GM19372 (cell line): ENCODE data around the gene KCNH4.
"Not testable (repeated sequence)": the region's sequence is repeated elsewhere in the genome, so short reads cannot be mapped to it uniquely, and the experiment has no call there.

Source experiments
- ATAC-seq: cut with Tn5 transposase; IDR thresholded peaks from one replicate; pipeline ENCODE4 v1.9.1; 2021; ENCODE audit warnings: mild to moderate bottlenecking, low read depth, moderate library complexity; ENCODE audit not compliant: unreplicated experiment

Gene KCNH4

DNA sequence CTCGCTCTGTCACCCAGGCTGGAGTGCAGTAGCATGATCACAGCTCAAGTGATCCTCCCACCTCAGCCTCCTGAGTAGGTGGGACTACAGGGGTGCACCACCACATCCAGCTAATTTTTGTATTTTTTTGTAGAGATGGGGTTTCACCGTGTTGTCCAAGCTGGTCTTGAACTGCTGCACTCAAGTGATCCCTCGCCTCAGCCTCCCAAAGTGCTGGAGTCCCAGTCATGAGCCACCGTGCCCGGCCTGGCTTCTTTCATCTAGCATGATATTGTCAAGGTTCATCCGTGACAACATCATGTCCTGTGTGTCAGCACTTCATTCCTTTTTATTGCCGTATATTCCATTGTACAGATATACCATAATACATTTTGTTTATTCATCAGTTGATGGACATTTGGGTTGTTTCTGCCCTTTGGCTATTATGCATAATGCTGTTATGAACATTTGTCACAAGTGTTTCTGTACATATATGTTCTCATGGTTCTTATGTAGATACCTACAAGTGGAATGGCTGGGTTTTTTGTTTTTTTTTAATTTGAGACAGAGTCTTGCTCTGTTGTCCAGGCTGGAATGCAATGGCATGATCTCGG is 16.7 kb upstream of the KCNH4 start:
- no peak for ATAC-seq

DNA sequence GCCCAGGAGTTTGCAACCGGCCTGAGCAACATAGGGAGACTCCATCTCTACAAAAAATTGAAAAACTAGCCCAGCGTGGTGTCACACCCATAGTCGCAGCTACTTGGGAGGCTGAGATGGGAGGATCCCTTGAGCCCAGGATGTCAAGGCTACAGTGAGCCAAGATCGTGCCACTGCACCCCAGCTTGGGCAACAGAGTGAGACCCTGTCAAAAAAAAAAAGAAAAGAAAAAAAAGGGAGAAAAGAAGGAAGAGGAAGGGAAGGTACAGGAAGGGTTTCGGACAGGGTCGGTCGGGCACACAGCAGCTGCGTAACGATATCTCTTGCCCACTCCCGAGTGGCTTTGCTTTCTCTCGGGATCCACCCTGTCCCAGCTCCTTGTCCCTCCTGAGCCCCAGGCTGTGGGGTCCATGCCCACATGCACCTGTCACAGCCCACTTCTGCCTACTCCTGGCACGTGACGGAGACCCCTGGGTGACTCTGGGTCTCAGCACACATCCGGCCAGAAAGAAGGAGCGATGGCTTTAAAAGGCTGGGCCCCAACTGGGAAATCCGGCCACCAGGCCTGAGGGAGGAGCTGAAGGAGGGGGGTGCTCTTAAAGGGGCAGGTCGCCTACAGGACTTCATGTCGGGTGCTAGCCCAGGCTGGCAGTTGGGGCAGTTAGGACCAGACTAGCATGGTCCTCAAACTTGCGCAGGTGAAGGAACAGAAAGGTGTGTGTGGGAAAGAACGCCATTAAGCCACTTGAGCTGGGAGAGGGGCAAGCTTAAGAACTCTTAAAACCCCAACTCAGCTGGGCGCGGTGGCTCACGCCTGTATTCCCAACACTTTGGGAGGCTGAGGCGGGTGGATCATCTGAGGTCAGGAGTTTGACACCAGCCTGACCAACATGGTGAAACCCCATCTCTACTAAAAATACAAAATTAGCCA is 13.3 kb upstream of the KCNH4 start, which contains the start of gene GHDC:
Gene GHDC, minus strand, starts transcription at position 526 of the 931 bp plus-strand sequence. CDS start 913 bp downstream, outside the sequence.
- ATAC-seq, result peak; percentile 95

DNA sequence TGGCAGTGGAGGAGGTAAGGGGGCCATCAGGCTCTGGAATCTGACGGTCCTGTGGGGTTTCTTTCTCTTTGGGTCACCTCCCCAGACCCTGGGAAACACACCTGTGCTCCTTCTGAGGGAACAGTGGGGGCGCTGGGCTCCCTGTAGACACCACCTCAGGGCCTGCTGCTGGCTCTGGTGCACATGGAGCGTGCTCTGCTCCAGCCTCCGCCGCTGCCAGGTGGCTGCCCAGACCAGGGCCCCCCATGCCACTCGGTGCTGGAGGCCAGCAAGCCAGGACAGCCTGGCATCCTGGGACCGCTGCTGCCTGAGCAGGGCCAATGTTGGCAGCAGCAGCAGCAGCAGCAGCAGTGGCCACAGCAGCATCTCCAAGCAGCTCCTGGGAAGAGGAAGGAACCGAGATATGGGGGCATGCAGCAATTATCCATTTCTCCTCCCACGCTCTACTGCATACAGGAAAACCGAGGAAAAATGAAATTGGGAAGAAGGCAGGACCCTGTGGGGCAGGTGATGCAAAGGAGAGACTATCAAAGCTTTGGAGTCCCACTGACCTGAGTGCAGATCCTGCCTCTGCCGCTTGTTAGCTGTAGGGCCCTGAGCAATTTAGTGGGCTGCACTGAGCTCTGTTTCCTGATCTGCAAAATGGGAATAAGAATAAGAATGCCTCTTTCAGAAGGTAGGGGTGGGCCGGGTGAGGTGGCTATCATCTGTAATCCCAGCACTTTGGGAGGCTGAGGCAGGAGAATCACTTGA is 12.4 kb upstream of the KCNH4 start:
- no peak for ATAC-seq

DNA sequence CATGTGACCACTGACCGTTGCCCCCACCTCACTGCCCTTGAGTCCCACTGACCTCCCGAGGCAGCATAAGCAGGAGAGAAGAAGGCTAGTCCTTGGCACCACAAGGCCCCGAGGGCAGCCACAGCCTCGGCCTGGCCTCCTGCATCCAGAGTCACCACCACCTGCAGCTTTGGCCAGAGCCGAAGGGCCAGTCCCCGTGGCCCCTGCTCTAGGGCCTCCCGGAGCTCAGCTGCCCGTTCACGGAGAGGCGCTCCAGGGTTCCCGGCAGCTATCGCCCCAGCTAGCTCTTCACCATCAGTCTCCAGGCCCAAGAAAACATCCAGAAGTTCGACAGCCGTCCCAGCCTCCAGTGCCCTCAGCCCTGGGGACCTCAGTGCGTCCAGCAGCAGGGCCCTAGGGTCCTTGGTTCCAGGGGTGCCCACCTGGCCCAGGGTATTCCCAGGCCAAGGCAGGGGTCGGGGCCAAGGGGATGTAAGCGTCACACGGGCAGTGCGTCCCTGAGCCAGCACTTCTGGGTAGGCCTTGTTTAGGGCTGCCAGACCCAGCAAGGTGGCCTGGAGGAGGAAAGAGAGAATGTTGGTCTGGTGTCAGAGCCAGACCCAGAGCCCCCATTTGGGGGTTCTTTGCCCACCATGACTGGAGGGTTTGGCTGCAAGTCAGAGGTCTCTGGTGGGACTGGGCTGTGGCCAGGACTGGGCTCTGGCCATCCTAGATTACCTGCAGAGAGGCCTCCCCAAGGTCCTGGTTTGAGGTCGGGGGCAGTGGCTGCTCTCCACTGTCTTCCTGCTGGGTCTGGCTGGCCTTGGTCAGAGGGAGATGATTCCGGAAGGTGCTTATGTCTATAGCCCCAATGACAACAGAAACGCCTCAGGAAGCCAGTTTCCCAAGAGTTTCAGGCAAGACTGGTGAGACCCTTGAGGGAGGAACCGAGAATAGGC is 11.5 kb upstream of the KCNH4 start:
- no peak for ATAC-seq

DNA sequence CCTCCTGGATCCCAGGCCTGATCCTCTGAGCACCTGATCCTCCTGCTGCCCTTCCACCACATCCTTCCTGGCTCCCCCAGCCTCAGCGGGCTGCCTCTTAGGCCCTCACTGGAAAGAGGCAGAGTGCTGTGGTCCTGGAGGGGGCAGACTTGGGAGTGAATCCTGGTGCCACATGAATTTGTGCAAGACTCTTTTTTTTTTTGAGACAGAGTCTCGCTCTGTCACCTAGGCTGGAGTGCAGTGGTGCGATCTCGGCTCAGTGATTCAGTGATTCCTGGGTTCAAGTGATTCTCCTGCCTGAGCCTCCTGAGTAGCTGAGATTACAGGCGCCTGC is 10.3 kb upstream of the KCNH4 start:
- no peak for ATAC-seq

DNA sequence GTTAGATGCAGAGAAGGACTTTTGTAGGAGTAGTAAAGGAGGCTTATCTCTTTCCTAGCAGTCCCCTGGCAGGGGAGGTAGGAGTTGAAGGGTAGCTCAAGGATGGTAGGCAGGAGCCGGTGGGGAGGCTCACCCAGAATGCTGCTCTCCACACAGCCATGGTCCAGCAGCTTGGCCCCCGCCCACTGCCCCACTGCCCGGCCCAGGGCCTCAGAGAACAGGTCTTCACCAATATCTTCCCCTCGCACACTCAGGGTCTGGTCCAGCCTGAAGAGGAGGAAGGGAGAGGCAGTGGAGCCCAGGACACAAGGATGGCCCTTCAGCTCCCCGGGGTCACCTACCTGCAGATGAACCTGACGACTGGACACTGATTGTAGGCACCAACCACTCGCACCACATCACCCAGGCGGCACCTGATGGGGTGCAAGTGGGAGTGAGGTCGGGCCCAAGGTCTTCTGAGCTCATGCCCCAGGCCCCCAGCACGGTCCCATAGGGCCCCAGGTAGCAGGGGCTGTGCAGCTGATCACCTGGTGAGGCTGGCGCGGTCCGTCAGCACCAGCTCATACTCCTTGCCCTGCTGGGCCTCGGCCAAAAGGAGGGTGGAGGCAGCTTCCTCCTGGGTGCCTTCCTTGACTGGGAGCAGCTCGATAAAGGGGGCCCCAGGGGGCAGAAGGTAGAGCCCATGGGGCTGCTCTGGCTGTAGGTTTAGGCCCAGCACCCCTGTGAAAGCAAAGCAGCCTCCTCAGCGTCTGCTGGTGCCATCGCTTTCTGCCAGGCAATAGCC is 9.7 kb upstream of the KCNH4 start:
- ATAC-seq, result no peak

DNA sequence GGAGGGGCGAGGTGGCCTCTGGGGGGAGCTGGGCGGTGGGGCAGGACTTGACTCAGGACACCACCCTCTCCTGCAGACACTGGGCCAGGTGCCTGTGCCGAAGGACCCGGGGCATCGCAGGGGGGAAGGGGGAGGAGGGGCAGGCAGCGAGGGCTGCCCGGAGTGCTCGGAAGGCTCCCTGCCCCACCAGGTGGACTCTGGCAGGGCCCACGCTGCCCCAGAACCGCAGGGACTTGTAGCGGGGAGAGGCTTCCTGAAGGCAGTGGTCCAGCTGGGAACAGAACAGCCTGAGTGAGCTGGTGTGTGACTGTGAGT is 8.7 kb upstream of the KCNH4 start:
- no peak for ATAC-seq

DNA sequence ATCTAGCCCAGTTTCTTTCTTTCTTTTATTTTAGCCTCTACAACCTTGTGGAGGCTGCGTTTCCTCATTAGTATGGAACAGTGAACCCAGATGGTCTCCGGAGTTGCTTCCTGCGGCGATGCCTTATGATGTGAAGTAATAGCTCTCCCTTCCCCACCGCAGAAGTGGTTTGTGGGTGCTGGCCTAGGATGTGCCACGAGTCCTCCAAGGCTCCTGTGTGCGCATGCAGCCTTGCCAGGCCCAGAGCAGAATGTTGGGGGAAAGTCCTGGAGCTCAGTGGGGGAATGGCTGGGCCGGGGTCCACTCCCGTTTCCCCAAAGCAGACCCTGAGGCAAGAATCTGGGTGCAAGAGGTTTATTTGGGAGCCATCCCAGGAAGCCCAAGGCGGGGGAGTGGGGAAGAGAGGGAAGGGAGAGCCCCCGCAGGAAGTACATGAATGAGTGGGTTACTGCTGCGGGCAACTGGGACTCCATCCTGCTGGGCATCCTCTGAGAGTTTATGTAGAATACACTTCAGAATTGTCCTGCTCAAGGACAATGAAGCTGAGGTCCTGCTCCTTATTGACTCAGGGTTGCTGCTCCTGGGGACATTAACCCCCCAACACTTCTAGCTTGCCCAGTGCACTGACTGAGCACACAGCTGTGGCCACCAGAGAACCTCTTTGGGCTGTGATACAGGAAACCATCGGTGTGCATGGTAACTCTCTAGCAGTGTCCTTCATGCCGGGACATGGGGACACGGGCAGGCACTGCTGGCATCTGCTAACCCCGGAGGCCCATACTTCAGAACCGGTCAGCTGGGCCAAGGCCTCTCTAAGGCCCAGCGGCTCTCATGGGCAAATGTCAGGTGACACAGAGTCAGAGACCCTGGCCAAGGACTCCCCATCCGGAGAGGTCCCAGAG is 8.1 kb upstream of the KCNH4 start:
- no peak for ATAC-seq

DNA sequence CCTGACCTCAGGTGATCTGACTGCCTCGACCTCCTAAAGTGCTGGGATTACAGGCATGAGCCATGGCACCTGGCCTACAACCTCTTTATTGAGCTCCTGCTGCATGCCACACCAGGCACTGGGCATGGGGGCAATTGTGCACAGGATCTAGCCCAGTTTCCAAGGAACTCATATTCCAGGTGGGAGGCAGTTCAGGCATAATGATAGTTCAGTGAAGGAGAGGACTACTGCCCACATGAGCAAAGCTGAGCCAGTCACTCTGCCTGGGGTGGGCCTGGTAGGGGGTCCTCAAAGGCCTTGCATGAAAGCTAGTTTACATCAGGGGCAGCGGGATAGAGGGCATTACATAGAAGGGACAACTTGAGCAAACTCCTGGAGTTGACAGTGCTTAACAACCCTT is 6.9 kb upstream of the KCNH4 start:
- no peak for ATAC-seq

DNA sequence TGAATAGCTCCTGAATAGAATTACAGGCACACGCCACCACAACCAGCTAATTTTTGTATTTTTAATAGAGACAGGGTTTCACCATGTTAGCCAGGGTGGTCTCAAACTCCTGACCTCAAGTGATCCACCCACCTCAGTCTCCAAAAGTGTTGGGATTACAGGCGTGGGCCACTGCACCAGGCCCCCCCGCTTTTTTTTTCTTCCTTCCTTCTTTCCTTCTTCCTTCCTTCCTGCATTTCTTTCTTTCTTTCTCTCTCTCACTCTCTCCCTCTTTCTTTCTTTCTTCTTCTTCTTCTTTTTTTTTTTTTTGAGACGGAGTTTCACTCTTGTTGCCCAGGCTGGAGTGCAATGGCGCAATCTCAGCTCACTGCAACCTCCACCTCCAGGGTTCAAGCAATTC is 5.2 kb upstream of the KCNH4 start:
- ATAC-seq, result not testable (repeated sequence)

DNA sequence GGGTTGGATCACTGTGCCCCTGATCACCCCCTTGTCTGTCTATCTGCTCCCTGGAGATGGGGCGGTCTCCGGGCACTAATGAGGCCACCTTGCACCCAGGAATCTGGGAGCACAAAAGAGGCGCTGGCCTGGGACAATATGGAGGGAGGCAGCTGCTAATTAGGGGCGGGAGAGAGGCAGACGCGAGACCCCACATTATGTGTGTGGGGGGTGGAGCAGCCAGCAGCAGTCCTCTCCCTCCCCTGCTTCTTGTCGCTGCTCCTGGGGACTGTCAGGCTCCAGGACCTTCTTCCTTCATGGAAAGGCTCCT is 4.6 kb upstream of the KCNH4 start:
- ATAC-seq, result no peak

DNA sequence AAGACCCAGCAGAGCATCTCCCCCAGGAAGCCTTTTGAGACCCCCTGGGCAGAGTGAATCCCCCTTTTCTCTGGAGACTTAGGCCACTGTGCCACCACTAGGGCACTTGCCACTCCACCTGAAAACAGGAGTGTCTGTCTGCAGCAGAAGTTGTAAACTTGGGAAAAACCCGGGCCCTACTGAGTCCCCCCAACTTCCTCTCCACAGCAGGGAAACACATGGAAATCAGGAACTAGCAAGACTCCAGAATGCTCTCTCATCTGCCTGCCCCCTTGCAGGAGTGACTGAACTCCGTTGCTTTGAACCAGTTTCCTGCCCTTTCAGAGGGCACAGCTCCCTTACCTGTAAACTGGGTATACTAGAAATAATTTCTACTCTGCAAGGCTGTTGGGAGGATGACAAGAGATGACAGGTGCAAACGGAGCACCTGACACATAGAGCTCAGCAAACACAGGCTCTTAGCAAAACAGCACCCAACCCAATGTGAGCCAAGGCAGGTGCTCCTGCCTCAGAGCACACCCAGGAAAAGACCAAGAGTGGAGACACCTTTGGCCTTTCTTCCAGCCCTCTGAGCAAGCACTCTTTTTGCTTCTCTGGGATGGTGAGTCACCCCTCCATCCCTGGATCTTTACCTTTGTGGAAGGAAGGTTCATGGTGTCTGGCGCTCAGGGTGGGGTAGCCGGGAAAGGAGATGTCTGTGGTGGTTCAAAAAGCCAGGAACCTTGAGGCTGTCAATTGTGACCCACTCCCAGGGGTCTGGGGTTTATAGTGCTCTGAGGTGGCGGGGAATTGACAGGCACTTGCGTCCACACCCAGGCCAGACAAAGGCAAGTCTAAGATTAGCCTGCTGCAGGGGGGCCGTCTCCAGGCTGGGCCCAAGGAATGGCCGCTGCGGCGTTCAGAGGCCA is 4.0 kb upstream of the KCNH4 start, which contains the start of gene HCRT:
Gene HCRT, minus strand, starts transcription at position 740 of the 908 bp plus-strand sequence. Its CDS starts 87 bp downstream, at position 653.
- ATAC-seq, result no peak

DNA sequence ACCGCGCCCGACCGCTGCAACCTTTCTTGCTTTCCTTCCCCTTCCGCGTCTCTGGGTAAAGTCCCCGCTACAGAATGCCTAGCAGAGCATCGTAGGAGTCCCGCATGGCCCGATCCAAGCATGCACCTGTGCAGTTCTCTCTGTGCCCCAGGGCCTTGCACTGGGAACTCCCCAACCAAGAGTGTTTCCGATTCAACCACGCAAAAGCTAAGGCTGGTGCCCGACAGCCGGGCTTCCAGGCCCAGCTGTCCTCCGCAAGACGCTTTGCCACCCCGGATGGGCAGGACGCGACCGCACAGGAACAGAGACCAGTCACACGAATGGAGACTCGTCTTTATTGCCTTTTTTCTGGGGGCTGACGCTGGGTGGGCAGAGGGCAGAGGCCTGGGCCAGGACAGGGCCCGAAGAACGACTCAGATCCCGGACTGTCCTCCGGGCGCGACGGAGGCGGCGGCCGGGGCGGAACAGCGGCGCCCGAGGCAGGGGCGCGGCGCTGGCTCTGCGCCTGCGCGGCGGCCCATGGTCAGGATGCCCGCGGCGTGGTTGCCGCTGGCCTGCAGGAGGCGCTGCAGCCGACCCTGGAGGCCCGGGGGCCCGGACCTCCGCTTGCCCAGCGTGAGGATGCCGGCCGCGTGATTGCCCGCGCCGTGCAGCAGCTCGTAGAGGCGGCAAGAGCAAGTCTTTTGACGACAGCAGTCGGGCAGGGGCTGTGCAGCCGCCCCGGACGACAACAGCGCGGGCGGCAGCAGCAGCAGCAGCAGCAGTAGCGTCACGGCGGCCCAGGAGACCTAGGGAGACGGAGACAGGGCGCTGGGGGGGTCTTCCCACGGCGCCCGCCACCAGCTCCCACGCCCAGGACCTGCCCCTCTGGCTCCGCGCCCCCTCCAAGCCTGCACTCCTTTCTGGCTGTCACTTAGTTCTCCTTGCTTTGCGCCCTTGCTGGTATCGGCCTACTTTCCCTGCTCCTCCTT is 3.1 kb upstream of the KCNH4 start:
- peak; percentile 59 for ATAC-seq

DNA sequence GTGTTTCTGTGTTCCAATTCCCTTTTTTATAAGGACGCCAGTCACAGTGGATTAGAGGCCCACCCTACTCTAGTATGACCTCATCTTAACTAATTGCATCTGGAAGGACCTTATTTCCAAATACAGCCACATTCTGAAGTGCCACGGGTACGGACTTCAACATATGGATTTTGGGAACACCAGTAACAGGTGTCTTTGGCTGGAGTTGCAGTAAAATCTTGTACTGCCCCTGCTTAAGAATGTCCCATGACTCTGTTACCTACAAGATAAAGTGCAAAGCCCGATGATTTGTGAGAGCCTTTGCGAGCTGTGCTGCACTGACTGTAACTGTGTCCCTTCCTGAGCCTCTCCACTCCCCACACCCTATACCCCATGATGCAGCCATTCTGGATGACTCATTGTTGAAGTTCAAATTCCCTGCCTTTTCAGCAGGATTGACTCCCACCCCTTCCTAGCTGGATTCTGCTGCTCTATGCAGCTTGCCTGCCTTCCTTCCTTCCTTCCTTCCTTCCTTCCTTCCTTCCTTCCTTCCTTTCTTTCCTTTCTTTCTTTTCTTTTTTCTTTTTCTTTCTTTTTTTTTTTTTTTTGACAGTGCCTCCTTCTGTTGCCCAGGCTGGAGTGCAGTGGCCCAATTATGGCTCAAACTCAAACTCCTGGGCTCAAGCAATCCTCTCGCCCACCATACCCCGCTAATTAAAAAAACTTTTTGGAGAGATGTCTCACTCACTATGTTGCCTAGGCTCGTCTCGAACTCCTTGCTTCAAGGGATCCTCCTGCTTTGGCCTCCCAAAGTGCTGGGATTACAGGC is 2.2 kb upstream of the KCNH4 start:
- ATAC-seq, result no peak

DNA sequence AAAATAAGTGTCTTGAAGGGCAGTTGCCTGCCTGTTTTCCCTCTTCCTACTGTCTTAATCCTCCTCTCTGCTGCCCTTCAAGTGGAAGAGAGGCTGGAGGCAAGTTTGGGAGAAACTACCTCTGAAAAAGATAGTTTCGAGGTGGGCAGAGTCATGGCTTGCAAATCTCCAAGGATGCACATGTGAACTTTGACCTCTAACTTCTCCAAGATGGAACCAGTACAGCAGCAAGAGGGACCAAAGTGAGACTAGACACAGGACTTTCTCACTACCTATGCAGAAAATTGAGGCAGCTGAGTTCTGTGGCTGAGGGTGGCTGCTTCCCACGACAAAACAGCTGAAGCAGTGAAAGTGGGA is 887 bp upstream of the KCNH4 start:
- no peak for ATAC-seq

DNA sequence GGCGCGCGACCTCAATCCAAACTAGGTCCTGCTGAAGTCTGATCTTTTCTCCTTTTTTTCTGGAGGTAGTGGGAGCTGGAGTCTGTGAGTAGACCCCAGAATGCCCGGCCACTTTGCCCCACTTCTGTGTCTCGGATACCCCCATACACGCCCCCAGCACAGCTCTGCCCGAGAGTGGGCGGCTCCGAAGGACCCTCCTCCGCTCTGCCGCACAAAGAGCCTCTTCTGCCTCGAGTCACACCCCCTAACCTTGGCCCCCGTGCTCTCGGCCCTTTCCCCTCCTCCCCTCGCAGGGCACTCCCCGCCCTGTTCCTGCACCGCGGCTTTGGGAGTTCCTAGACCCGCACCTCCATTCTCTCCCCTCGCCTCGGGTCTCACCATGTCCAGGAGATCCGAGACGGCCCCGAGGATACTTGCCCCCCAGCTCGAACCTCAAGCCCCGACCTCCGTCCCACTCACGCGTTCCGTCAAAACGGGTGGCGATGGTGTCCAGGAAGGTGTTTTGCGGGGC is 476 bp downstream of the KCNH4 start:
- ATAC-seq, result no peak
